Renal pelvis (tissue), 3 donors: Measurements from ENCODE around the gene GIMAP5. TPM values are rescaled to one million over a fixed set of nuclear protein-coding genes. Genes with fewer than 3 reads are reported as not detected.

Source experiments
- polyA plus RNA-seq, 3 donors: library from polyadenylated mRNA; unstranded; fragments of 120-200 nt; gene quantifications; one replicate each; pipeline ENCODE4 v1.2.1, GENCODE V29; 2013; ENCODE audit not compliant: insufficient read length in 3 of 3

The GIMAP5 gene
- polyA plus RNA-seq, 3 donors: 4.3 to 7.3 (median 6.1) TPM

Other genes with a start within 250 kb of the GIMAP5 start
- gene GIMAP7, start 222.5 kb upstream of the GIMAP5 start, polyA plus RNA-seq: 10 to 100 TPM; 12.7 to 16.7 (median 13.0) TPM
- 10 to 100 TPM; 20.4 to 24.8 (median 22.3) TPM for gene GIMAP4, start 170.0 kb upstream of the GIMAP5 start, polyA plus RNA-seq
- gene GIMAP6, start 105.0 kb upstream of the GIMAP5 start, polyA plus RNA-seq: 10 to 100 TPM; 14.0 to 16.3 (median 14.3) TPM
- gene GIMAP2, start 51.7 kb upstream of the GIMAP5 start, polyA plus RNA-seq: 1 to 10 TPM; 5.7 to 7.2 (median 7.0) TPM
- gene GIMAP1, start 20.8 kb upstream of the GIMAP5 start, polyA plus RNA-seq: 1 to 10 TPM; 2.3 to 2.5 (median 2.4) TPM
- gene TMEM176B, start 62.9 kb downstream of the GIMAP5 start, polyA plus RNA-seq: 100 to 1,000 TPM in 1 of 3 donors, 10 to 100 TPM in 2; 90.2 to 112 (median 92.4) TPM
- gene TMEM176A, start 63.4 kb downstream of the GIMAP5 start, polyA plus RNA-seq: 100 to 1,000 TPM in 1 of 3 donors, 10 to 100 TPM in 2; 87.4 to 109 (median 96.2) TPM
- 10 to 100 TPM; 63.0 to 89.9 (median 82.6) TPM for gene AOC1, start 115.1 kb downstream of the GIMAP5 start, polyA plus RNA-seq
- gene KCNH2, start 240.9 kb downstream of the GIMAP5 start, polyA plus RNA-seq: 10 to 100 TPM; 16.9 to 22.5 (median 21.0) TPM